GM12878 (cell line): ENCODE data around the gene SRSF7. TPM values are rescaled to one million over a fixed set of nuclear protein-coding genes. Genes with fewer than 3 reads are reported as not detected.

Experiments used
- ATAC-seq: fragments of 200-7000 bp; cut with Tn5 transposase; 3 replicates; pipeline ENCODE4 v1.9.1; 2020; ENCODE audit warnings: mild to moderate bottlenecking, moderate library complexity
- BruUV-seq: library from RNA; stranded (reverse); fragments of 400-500 nt; replicated peaks from 2 replicates; lab custom pipeline; 2021; lab: Mats Ljungman, UMichigan
- CTCF ChIA-PET: fragments of 300-600 bp; sonication (Branson Sonifier 250); formaldehyde crosslinking; extraction: SDS; loops from one replicate; lab custom pipeline; 2021; ENCODE audit warnings: inconsistent platforms; lab: Yijun Ruan, JAX
- POLR2A ChIA-PET: fragments of 350-600 bp; formaldehyde crosslinking; extraction: SDS; loops from one replicate; lab custom pipeline; 2021; ENCODE audit warnings: inconsistent platforms; lab: Charles Lee
- RAD21 ChIA-PET: fragments of 300-600 bp; sonication (Branson Sonifier 250); formaldehyde crosslinking; loops from one replicate; lab custom pipeline; 2023; ENCODE audit warnings: antibody characterized with exemption; ENCODE audit not compliant: unreplicated experiment; lab: Charles Lee
- SMC1A ChIA-PET: fragments of 300-600 bp; sonication (Branson Sonifier 250); formaldehyde crosslinking; loops from one replicate; lab custom pipeline; 2023; ENCODE audit not compliant: unreplicated experiment, uncharacterized antibody; lab: Charles Lee
- DNase-seq: peaks from one replicate; pipeline ENCODE4 v3.0.0-alpha.2; 2011; ENCODE audit warnings: low read depth, low spot score
- FAIRE-seq: peaks from 3 replicates; lab custom pipeline; 2011; peaks lifted over from hg19 to GRCh38; lab: Jason Lieb, UNC
- H2AFZ ChIP-seq: 2 replicates; pipeline ENCODE4 v1.6.0; 2011; ENCODE audit warnings: low read depth, low read length, control low read depth; ENCODE audit not compliant: control insufficient read depth
- H3K27ac ChIP-seq: 2 replicates; pipeline ENCODE4 v1.5.1; 2011; ENCODE audit warnings: control low read depth; ENCODE audit not compliant: control insufficient read depth, insufficient read depth
- H3K27me3 ChIP-seq, 2 experiments: replicated peaks in 1 of 2; 2 replicates each; pipeline versions ENCODE4 v1.6.0 to v1.6.1; 2011; ENCODE audit warnings: low read length in 1 of 2; ENCODE audit not compliant: control insufficient read depth in 2 of 2, insufficient read depth in 2 of 2
- H3K36me3 ChIP-seq, 2 experiments: 2 replicates each; pipeline ENCODE4 v1.5.1; 2011; ENCODE audit warnings: low read length in 1 of 2; ENCODE audit not compliant: control insufficient read depth in 2 of 2, insufficient read depth in 2 of 2
- H3K4me1 ChIP-seq: 2 replicates; pipeline ENCODE4 v1.6.1; 2011; ENCODE audit warnings: mild to moderate bottlenecking, low read length, moderate library complexity, mixed read lengths; ENCODE audit not compliant: control insufficient read depth, insufficient read depth
- H3K4me2 ChIP-seq: 2 replicates; pipeline ENCODE4 v1.6.0; 2011; ENCODE audit warnings: control low read depth; ENCODE audit not compliant: control insufficient read depth, insufficient read depth
- H3K4me3 ChIP-seq: fragments of 200-600 bp; sonication (generic); 2 replicates; pipeline ENCODE4 v1.5.1; 2016
- H3K79me2 ChIP-seq: 2 replicates; pipeline ENCODE4 v1.6.0; 2011; ENCODE audit warnings: low read length; ENCODE audit not compliant: control insufficient read depth, insufficient read depth
- H3K9ac ChIP-seq: 2 replicates; pipeline ENCODE4 v1.8.0; 2011; ENCODE audit warnings: low read length, control low read depth, mixed read lengths; ENCODE audit not compliant: control insufficient read depth, insufficient read depth
- H3K9me3 ChIP-seq: replicated peaks from 3 replicates; pipeline ENCODE4 v1.5.1; 2011; ENCODE audit warnings: mild to moderate bottlenecking, low read length; ENCODE audit not compliant: control insufficient read depth, insufficient read depth
- H4K20me1 ChIP-seq: 2 replicates; pipeline ENCODE4 v1.6.0; 2011; ENCODE audit not compliant: control insufficient read depth, insufficient read depth
- HDAC2 ChIP-seq: fragments of 200-600 bp; sonication (generic); IDR thresholded peaks from 2 replicates; pipeline ENCODE4 v1.6.1; 2017
- NFIC ChIP-seq: IDR thresholded peaks from 2 replicates; pipeline ENCODE4 v1.6.1; 2012; ENCODE audit warnings: low read depth, mild to moderate bottlenecking, inconsistent platforms, low read length, moderate library complexity
- PML ChIP-seq: IDR thresholded peaks from 2 replicates; pipeline ENCODE4 v1.6.1; 2012; ENCODE audit warnings: low read length, inconsistent platforms
- POLR2AphosphoS5 ChIP-seq: IDR thresholded peaks from 2 replicates; pipeline ENCODE4 v1.6.1; 2011; ENCODE audit warnings: mild to moderate bottlenecking, low read length, inconsistent platforms
- RELB ChIP-seq: fragments of 450-650 bp; IDR thresholded peaks from 2 replicates; pipeline ENCODE4 v1.6.1; 2017; ENCODE audit warnings: low read depth, mild to moderate bottlenecking, moderate library complexity
- SP1 ChIP-seq: IDR thresholded peaks from one replicate; pipeline ENCODE4 v1.6.1; 2011; ENCODE audit warnings: low read depth, low read length
- WGBS: methylation state at CpG from one replicate; pipeline ENCODE4 v1.1.6; 2016; ENCODE audit warnings: low lambda C conversion rate; ENCODE audit not compliant: insufficient replicate concordance, insufficient coverage; ENCODE audit errors: missing lambda C conversion rate; 5-methylcytosine and 5-hydroxymethylcytosine counted together
- in situ Hi-C: fragments of 300-500 bp; cut with MboI; formaldehyde crosslinking; loops from 9 replicates; pipeline ENCODE4 v1.14.3; 2018; ENCODE audit warnings: mixed read lengths
- intact Hi-C: fragments of 100-400 bp; cut with micrococcal nuclease; formaldehyde crosslinking; loops from one replicate; pipeline ENCODE4 v1.14.2; 2022; ENCODE audit not compliant: unreplicated experiment
- polyA plus RNA-seq, 11 experiments: library from polyadenylated mRNA; depleted of rRNA in 4 of 11; unstranded in 6 of 11; stranded (reverse) in 5 of 11; fragments of >200 nt; fragmentation: Nextera tagmentation in 4 of 11; fragmentation: Illumina TruSeq in 1 of 11; extraction: Ambion mirVana in 4 of 11; extraction: Trizol in 1 of 11; gene quantifications; 1 replicate in 1 of 11; 2 replicates in 10 of 11; pipeline versions ENCODE4 v1.2.1 to v1.2.3, GENCODE V29; 2011 to 2016; ENCODE audit warnings: inconsistent platforms in 2 of 11, missing spikeins in 2 of 11, low read depth in 1 of 11
- total RNA-seq, 4 experiments: library from RNA; depleted of rRNA in 3 of 4; stranded (reverse); fragments of >200 nt in 3 of 4; fragmentation: Illumina TruSeq in 1 of 4; extraction: Trizol in 1 of 4; gene quantifications; 2 replicates each; pipeline versions ENCODE4 v1.2.1 to v1.2.3, GENCODE V29; 2013 to 2021

SRSF7 gene
- total and polyA plus RNA-seq, 10 of the 15 experiments (the other 5 are each of a cell fraction or from before 2014, with no cell fraction given), result 205 to 785 (median 408) TPM

GRCh38 chr2:38742797-38743559 is 8.2 kb downstream of the SRSF7 start:
- H3K4me2 ChIP-seq, result no peak overlapping the region
- in situ Hi-C loops, result no loop called here
- TF ChIP-seq SP1, result no peak
- TF ChIP-seq POLR2AphosphoS5, result peak; percentile 62
- TF ChIP-seq NFIC, result no peak; the same call in 1 of the 2 replicates
- peak; percentile 42; the same call in 1 of the 2 replicates for TF ChIP-seq PML
- TF ChIP-seq RELB, result no peak
- TF ChIP-seq HDAC2, result no peak
- TF ChIP-seq, all 136 proteins: peak for 2
- ChIA-PET RAD21 (interaction anchor here (1.1 to 5.0 kb wide), 7 partner anchors 20 to 178 kb away, joined by 4 to 47 read pairs (median 5); no protein-coding TSS in a partner anchor), POLR2A (interaction anchor here (1.0 to 1.5 kb wide), 5 partner anchors 8 to 180 kb away, joined by 3 to 5 read pairs (median 4); partner anchors contain the start of gene SRSF7), CTCF (interaction anchor here (0.6 to 12.6 kb wide), 18 partner anchors 10 to 486 kb away, joined by 3 to 162 read pairs (median 4); partner anchors contain the start of gene HNRNPLL), SMC1A (interaction anchor here (0.6 to 5.5 kb wide), 15 partner anchors 9 to 467 kb away, joined by 3 to 48 read pairs (median 3); no protein-coding TSS in a partner anchor)
- Histone ChIP-seq H4K20me1 (no peaks in the 10 kb centered on the region), H3K27ac (no peak overlapping the region), H3K9me3 (no peaks in the 10 kb centered on the region; the same call in 2 of the 3 replicates), H3K79me2 (peaks cover 48% of the 10 kb centered on the region), H3K4me1 (no peaks in the 10 kb centered on the region), H3K9ac (no peak overlapping the region), H3K4me3 (peak overlapping the region; percentile 2; the same call in 1 of the 2 replicates), H3K36me3 (peaks cover 7 to 42% of the 10 kb centered on the region in 2 experiments), H3K27me3 (no peaks in the 10 kb centered on the region), H2AFZ (no peak overlapping the region)
- 85% methylated on average over 10 of the region's 10 CpGs for WGBS
- FAIRE-seq, result no peak
- peak; percentile 11 for ATAC-seq
- intact Hi-C loops, result loop anchor here (10.0 kb wide), 2 partner anchors 368 to 428 kb away; partner anchors contain the start of gene ATL2
- no TSS peak for BruUV-seq
- DNase-seq, result no peak
